Liver (tissue), 9 donors: Measurements from ENCODE around the gene EXOC3L1. TPM values are rescaled to one million over a fixed set of nuclear protein-coding genes. Genes with fewer than 3 reads are reported as not detected.

Experiments used
- DNase-seq: peaks from one replicate; pipeline ENCODE4 v3.0.0-alpha.2; 2017; ENCODE audit warnings: low spot score
- H3K27ac ChIP-seq, 2 donors: one replicate each; pipeline ENCODE4 v1.7.0; 2013; ENCODE audit warnings: inconsistent platforms in 2 of 2, low read length in 2 of 2, control low read depth in 1 of 2, low read depth in 1 of 2, mild to moderate bottlenecking in 1 of 2
- H3K27me3 ChIP-seq, 4 donors: one replicate each; pipeline versions ENCODE4 v1.6.1 to v1.7.0; 2013; ENCODE audit warnings: low read length in 3 of 4, inconsistent platforms in 1 of 4, mild to moderate bottlenecking in 1 of 4, moderate library complexity in 1 of 4; ENCODE audit not compliant: control insufficient read depth in 4 of 4, insufficient read depth in 4 of 4
- H3K36me3 ChIP-seq, 4 donors: one replicate each; pipeline versions ENCODE4 v1.6.1 to v1.7.0; 2013; ENCODE audit warnings: low read length in 3 of 4, mild to moderate bottlenecking in 3 of 4, low read depth in 1 of 4, moderate library complexity in 1 of 4; ENCODE audit not compliant: control insufficient read depth in 4 of 4, insufficient read depth in 3 of 4
- H3K4me1 ChIP-seq, 4 donors: one replicate each; pipeline versions ENCODE4 v1.6.1 to v1.7.0; 2013; ENCODE audit warnings: low read length in 3 of 4, mild to moderate bottlenecking in 3 of 4, moderate library complexity in 1 of 4; ENCODE audit not compliant: control insufficient read depth in 4 of 4, insufficient read depth in 4 of 4
- H3K4me3 ChIP-seq, 3 donors: one replicate each; pipeline versions ENCODE4 v1.6.1 to v1.7.0; 2013; ENCODE audit warnings: low read length in 3 of 3, control low read depth in 1 of 3, low read depth in 1 of 3, mild to moderate bottlenecking in 1 of 3
- H3K9ac ChIP-seq, 2 donors: one replicate each; pipeline ENCODE4 v1.7.0; 2013; ENCODE audit warnings: low read length in 2 of 2, mild to moderate bottlenecking in 2 of 2, moderate library complexity in 2 of 2, control low read depth in 1 of 2, low read depth in 1 of 2
- H3K9me3 ChIP-seq, 4 donors: one replicate each; pipeline versions ENCODE4 v1.6.1 to v1.7.0; 2013; ENCODE audit warnings: low read length in 3 of 4; ENCODE audit not compliant: control insufficient read depth in 4 of 4
- EGR1 ChIP-seq, 2 donors: IDR thresholded peaks; 2 replicates each; pipeline ENCODE4 v1.6.1; 2016 to 2018; ENCODE audit warnings: antibody characterized with exemption in 2 of 2, low read depth in 2 of 2
- FOXA2 ChIP-seq: IDR thresholded peaks from 2 replicates; pipeline ENCODE4 v1.6.1; 2016; ENCODE audit warnings: antibody characterized with exemption
- GABPA ChIP-seq, 2 donors: IDR thresholded peaks in 1 of 2; conservative IDR thresholded peaks in 1 of 2; 2 replicates each; pipeline ENCODE4 v1.6.1; 2016; ENCODE audit warnings: antibody characterized with exemption in 2 of 2, mild to moderate bottlenecking in 1 of 2, moderate library complexity in 1 of 2
- HNF4G ChIP-seq: IDR thresholded peaks from 2 replicates; pipeline ENCODE4 v1.6.1; 2016; ENCODE audit warnings: antibody characterized with exemption
- SP1 ChIP-seq: IDR thresholded peaks from 2 replicates; pipeline ENCODE4 v1.6.1; 2018; ENCODE audit warnings: antibody characterized with exemption, mild to moderate bottlenecking
- TAF1 ChIP-seq: conservative IDR thresholded peaks from 2 replicates; pipeline ENCODE4 v1.6.1; 2016; ENCODE audit warnings: antibody characterized with exemption, mild to moderate bottlenecking
- YY1 ChIP-seq: IDR thresholded peaks from 2 replicates; pipeline ENCODE4 v1.6.1; 2016; ENCODE audit warnings: antibody characterized with exemption, mild to moderate bottlenecking
- WGBS: extraction: QIAGEN DNeasy Blood & Tissue Kit; methylation state at CpG from one replicate; pipeline ENCODE4 v1.1.7; 2013; 5-methylcytosine and 5-hydroxymethylcytosine counted together
- polyA plus RNA-seq, 2 donors: library from polyadenylated mRNA; stranded (reverse) in 1 of 2; unstranded in 1 of 2; fragments of 200-250 nt in 1 of 2; fragments of >200 nt in 1 of 2; fragmentation: Nextera tagmentation in 1 of 2; extraction: Ambion mirVana in 1 of 2; gene quantifications; one replicate each; pipeline versions ENCODE4 v1.2.1 to v1.2.3, GENCODE V29; 2013 to 2015
- total RNA-seq, 2 donors: library from RNA; depleted of rRNA; stranded (reverse); fragments of >200 nt; gene quantifications; one replicate each; pipeline ENCODE4 v1.2.3, GENCODE V29; 2014
- TF ChIP-seq, protein P1 (sequence below): IDR thresholded peaks from 2 replicates; pipeline ENCODE4 v1.6.1; 2016; ENCODE audit warnings: antibody characterized with exemption, mild to moderate bottlenecking
- TF ChIP-seq, protein P2 (sequence below): IDR thresholded peaks from 2 replicates; pipeline ENCODE4 v1.6.1; 2016; ENCODE audit warnings: antibody characterized with exemption
- TF ChIP-seq, protein P3 (sequence below): IDR thresholded peaks from 2 replicates; pipeline ENCODE4 v1.6.1; 2016; ENCODE audit warnings: antibody characterized with exemption
- donor health status: healthy.
- donor health status: healthy.
- donor health status: healthy.
- donor health status: healthy.
- donor health status: healthy.

Gene EXOC3L1
- total and polyA plus RNA-seq, 4 donors = 1.1 to 3.7 (median 2.8) TPM

DNA sequence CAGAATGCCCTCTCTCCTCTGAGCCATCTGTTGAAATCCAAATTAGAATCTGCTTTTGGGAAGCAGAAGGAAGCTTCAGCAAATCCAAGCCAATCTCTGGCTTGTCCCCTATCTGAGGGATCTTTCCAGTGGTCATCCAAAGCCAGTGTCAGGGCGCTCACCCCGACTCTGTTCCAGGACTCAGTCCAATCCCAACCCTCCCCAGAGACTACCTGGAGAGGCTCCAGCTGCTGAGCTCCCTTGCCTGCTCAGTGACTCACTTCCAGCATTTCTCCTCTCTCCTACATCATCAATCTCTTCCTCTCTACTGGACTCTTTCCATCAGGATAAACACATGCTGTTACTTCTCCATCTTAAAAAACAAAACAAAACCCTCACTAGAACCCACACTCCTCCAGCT lies 8.6 kb downstream of the EXOC3L1 start (continued):
- TF ChIP-seq, protein P1, sequence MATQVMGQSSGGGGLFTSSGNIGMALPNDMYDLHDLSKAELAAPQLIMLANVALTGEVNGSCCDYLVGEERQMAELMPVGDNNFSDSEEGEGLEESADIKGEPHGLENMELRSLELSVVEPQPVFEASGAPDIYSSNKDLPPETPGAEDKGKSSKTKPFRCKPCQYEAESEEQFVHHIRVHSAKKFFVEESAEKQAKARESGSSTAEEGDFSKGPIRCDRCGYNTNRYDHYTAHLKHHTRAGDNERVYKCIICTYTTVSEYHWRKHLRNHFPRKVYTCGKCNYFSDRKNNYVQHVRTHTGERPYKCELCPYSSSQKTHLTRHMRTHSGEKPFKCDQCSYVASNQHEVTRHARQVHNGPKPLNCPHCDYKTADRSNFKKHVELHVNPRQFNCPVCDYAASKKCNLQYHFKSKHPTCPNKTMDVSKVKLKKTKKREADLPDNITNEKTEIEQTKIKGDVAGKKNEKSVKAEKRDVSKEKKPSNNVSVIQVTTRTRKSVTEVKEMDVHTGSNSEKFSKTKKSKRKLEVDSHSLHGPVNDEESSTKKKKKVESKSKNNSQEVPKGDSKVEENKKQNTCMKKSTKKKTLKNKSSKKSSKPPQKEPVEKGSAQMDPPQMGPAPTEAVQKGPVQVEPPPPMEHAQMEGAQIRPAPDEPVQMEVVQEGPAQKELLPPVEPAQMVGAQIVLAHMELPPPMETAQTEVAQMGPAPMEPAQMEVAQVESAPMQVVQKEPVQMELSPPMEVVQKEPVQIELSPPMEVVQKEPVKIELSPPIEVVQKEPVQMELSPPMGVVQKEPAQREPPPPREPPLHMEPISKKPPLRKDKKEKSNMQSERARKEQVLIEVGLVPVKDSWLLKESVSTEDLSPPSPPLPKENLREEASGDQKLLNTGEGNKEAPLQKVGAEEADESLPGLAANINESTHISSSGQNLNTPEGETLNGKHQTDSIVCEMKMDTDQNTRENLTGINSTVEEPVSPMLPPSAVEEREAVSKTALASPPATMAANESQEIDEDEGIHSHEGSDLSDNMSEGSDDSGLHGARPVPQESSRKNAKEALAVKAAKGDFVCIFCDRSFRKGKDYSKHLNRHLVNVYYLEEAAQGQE = no peak
- no peak for TF ChIP-seq SP1
- no peak for TF ChIP-seq GABPA (IDR thresholded peaks at IDR 0.05 in 1 of 2, conservative IDR thresholded peaks at IDR 0.05 in 1 of 2)
- TF ChIP-seq, protein P2, sequence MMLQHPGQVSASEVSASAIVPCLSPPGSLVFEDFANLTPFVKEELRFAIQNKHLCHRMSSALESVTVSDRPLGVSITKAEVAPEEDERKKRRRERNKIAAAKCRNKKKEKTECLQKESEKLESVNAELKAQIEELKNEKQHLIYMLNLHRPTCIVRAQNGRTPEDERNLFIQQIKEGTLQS = no peak
- TF ChIP-seq HNF4G = no peak
- TF ChIP-seq, protein P3, sequence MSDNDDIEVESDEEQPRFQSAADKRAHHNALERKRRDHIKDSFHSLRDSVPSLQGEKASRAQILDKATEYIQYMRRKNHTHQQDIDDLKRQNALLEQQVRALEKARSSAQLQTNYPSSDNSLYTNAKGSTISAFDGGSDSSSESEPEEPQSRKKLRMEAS = no peak
- TF ChIP-seq EGR1 (IDR thresholded peaks at IDR 0.05; ENCODE audit: low read depth in 2 of 2) = no peak

DNA sequence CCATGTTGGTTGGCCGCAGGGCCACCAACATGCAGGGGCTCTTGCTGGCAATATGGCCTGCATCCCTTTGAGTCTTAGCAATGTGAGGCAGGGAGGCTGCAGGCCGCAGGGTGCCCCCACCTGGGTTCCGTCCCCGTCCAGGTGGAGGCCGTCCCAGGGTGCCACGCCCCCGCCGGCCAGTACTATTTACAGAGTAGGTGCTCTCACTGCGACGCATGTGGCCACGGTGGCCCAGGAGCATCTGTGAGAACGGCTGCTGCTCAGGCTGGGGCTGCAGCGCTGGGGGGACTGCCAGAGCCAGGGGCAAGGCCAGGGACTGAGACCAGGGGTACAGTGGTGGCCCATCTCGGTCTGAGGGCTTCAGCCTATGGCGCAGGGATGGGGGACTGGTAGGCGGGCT lies 9.8 kb downstream of the EXOC3L1 start:
- peaks cover 11 to 34% (median 18%) of the 10 kb centered on the region in 4 donors for H3K4me1 ChIP-seq
- WGBS = 94% methylated on average over 16 of the region's 16 CpGs
- no peaks in the 10 kb centered on the region for H3K36me3 ChIP-seq
- H3K9me3 ChIP-seq = no peaks in the 10 kb centered on the region
- TF ChIP-seq TAF1 (no peak), HNF4G (no peak), SP1 (no peak)
- no peak overlapping the region for H3K9ac ChIP-seq
- H3K4me3 ChIP-seq = no peak overlapping the region
- no peaks in the 10 kb centered on the region for H3K27me3 ChIP-seq
- no peak for DNase-seq
- H3K27ac ChIP-seq = no peak overlapping the region

DNA sequence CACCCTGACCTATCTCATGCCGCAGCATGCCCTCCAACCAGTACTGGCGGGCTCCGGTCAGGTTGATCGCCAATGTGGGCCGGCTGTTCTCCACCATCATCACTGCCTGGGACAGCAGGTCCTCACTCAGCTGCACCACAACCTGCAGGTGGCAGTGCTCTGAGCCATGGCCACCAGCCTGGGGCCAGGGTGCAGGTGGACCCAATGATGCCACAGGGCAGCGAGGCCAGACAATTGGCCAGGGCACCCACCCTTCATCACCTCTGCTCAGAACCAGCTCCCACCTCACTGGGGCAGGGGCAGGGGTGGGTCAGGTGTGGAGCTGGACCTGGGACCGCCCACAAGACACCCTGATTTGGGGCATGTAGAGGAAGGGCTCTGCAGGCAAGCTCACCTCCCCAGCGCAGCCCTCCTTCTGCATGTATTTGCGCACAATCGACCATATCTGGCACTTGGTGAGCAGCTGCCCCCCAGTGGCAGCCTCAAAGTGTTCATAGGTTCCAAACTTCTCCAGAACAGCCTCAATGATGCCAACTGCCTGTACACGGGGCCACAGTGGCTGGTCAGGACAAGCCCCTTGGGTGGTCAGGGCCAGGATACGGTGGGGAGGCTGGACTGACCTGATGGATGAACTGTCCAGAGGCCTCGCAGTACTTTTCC lies 10.4 kb downstream of the EXOC3L1 start:
- TF ChIP-seq SP1 = no peak
- no peak for TF ChIP-seq YY1
- TF ChIP-seq FOXA2 = no peak
- TF ChIP-seq, protein P3 = no peak
- no peak overlapping the region for H3K27ac ChIP-seq
- DNase-seq = no peak
- peaks cover 8 to 32% (median 13%) of the 10 kb centered on the region in 4 donors for H3K4me1 ChIP-seq
- H3K4me3 ChIP-seq = no peak overlapping the region
- H3K36me3 ChIP-seq = no peaks in the 10 kb centered on the region
- no peaks in the 10 kb centered on the region for H3K27me3 ChIP-seq
- H3K9ac ChIP-seq = no peak overlapping the region
- H3K9me3 ChIP-seq = no peaks in the 10 kb centered on the region
- WGBS = 93% methylated on average over 13 of the region's 13 CpGs
